K562 treated with DMSO at 1 percent for 24 hours (cell line): ENCODE results near the gene CADM4. TPM values are rescaled to one million over a fixed set of nuclear protein-coding genes. Genes with fewer than 3 reads are reported as not detected.

Source experiments
- total RNA-seq: library from RNA; unstranded; fragments of 300-600 nt; gene quantifications from 2 replicates; pipeline ENCODE4 v1.2.3, GENCODE V29; 2022; ENCODE audit warnings: low read depth; ENCODE audit not compliant: insufficient read depth

The CADM4 gene, protein sequence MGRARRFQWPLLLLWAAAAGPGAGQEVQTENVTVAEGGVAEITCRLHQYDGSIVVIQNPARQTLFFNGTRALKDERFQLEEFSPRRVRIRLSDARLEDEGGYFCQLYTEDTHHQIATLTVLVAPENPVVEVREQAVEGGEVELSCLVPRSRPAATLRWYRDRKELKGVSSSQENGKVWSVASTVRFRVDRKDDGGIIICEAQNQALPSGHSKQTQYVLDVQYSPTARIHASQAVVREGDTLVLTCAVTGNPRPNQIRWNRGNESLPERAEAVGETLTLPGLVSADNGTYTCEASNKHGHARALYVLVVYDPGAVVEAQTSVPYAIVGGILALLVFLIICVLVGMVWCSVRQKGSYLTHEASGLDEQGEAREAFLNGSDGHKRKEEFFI
- 5.5 and 7.5 TPM in 2 replicates for total RNA-seq

GRCh38 chr19:43639519-43640423 is at the start of gene CADM4:
CADM4 (minus strand) TSS chr19:43639850; CDS start chr19:43639790, 60 bp downstream.

DNA sequence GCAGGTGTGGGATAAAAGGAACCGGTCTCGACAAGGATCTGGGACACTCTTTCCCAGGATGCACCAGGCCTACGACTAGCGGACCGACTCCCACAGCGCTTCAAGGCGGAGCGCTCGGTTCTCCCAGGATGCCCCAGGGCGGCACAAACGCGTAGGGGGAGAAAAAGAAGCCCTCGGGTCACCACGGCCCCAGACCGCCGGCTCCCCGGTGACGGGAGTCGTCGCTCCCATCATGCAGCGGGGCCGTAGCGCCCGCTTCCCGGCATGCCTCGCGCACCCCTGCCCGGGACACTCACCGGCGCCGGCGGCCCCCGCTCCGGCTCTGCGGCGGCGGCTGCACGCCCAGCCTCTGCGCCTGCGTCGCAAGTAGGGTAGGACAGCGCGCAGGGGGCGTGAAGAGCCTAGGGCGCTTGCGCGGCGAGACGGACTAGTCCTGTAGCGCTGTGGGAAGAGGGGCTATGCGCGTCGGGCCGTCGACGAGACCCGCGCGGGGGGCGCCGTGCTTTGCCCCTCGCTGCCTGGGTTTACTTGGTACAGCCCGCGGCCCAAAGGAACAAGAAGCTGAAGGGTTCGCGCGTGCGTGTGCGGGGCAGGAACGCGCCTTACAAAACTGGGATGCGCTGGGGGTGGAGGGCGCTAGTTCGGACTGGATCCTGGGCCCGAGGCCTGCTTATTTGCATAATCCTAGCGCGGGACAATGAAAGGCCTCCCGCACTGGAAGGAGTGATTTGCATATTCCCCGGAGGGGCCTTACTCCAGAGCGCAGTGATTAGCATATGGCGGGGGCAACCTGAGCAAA is 20.2 kb downstream of the CADM4 start, which contains the start of gene ZNF428:
Gene ZNF428, minus strand, starts transcription at position 368 of the 799 bp plus-strand sequence. CDS start 5,325 bp downstream, outside the sequence.

DNA sequence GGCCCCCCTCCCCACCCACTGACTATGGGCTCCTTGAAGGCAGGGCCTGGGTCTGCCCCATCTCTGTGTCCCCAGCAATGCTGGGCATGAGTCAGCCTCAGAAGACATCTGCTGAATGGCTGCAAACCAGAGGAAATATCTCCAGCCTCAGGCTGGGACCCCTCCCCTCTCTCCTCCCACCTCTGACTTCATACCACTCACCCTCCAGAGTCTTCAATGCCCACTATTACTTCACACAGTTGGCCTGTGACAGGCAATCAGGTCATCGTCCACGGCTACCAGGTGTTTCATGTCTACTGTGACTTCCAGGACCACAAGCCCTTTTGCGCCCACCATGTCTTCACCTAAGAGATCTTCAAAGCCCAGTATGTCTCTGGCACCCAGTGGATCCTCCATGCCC is 27.9 kb downstream of the CADM4 start, which contains the start of gene SRRM5:
Gene SRRM5, plus strand, starts transcription at position 301 of the 400 bp plus-strand sequence. Its CDS starts 34 bp downstream, at position 335.

GRCh38 chr19:43595999-43596841 is 43.4 kb downstream of the CADM4 start, which contains the start of the genes IRGQ and ZNF576:
IRGQ (minus strand) TSS chr19:43596134; CDS start chr19:43595338, 796 bp downstream.
ZNF576 (plus strand) TSS chr19:43596595; CDS start chr19:43597109, 514 bp downstream.

GRCh38 chr19:43575156-43575950 is 64.3 kb downstream of the CADM4 start, which contains the start of the genes PINLYP and XRCC1:
PINLYP (plus strand) TSS chr19:43575801; CDS start chr19:43577192, 1,391 bp downstream.
XRCC1 (minus strand) TSS chr19:43575527; CDS start chr19:43575458, 69 bp downstream.

Other genes starting within 250 kb of the CADM4 start
- gene TEX101, start 225.0 kb downstream of the CADM4 start, total RNA-seq: 0.81 and 1.0 TPM in 2 replicates
- 1.7 and 2.4 TPM in 2 replicates for gene LYPD3, start 174.2 kb downstream of the CADM4 start, total RNA-seq
- 24.0 and 27.9 TPM in 2 replicates for gene PHLDB3, start 135.1 kb downstream of the CADM4 start, total RNA-seq
- 38.0 and 39.6 TPM in 2 replicates for gene ETHE1, start 112.6 kb downstream of the CADM4 start, total RNA-seq
- gene ZNF575, start 106.7 kb downstream of the CADM4 start, total RNA-seq: 1.6 and 1.7 TPM in 2 replicates
- 55.8 and 58.5 TPM in 2 replicates for gene XRCC1, start 64.3 kb downstream of the CADM4 start, total RNA-seq
- 3.8 and 5.8 TPM in 2 replicates for gene PINLYP, start 64.0 kb downstream of the CADM4 start, total RNA-seq
- 5.8 and 6.6 TPM in 2 replicates for gene IRGQ, start 43.7 kb downstream of the CADM4 start, total RNA-seq
- 15.1 and 23.4 TPM in 2 replicates for gene ZNF576, start 43.3 kb downstream of the CADM4 start, total RNA-seq
- gene SRRM5, start 27.8 kb downstream of the CADM4 start, total RNA-seq: 0.58 and 0.60 TPM in 2 replicates
- 82.2 and 85.2 TPM in 2 replicates for gene ZNF428, start 20.2 kb downstream of the CADM4 start, total RNA-seq
- 29.6 and 32.2 TPM in 2 replicates for gene PLAUR, start 30.3 kb upstream of the CADM4 start, total RNA-seq
- not detected in 2 replicates for gene IRGC, start 76.2 kb upstream of the CADM4 start, total RNA-seq
- gene SMG9, start 115.1 kb upstream of the CADM4 start, total RNA-seq: 35.8 and 36.2 TPM in 2 replicates
- gene KCNN4, start 141.1 kb upstream of the CADM4 start, total RNA-seq: 9.6 and 13.3 TPM in 2 replicates
- gene LYPD5, start 162.6 kb upstream of the CADM4 start, total RNA-seq: 0.42 and 0.65 TPM in 2 replicates
- 2.8 and 4.5 TPM in 2 replicates for gene ZNF283, start 187.5 kb upstream of the CADM4 start, total RNA-seq
- gene ZNF404, start 244.1 kb upstream of the CADM4 start, total RNA-seq: 0.95 and 3.1 TPM in 2 replicates